MM.1S (cell line): ENCODE measurements around the gene SLCO4A1.
A peak's percentile ranks its signal among the peaks of the same experiment; 100 is the strongest.
"Not testable (repeated sequence)": the region's sequence is repeated elsewhere in the genome, so short reads cannot be mapped to it uniquely, and the experiment has no call there.

Experiments
- DNase-seq: peaks from one replicate; pipeline ENCODE4 v3.0.0-alpha.2; 2015
- H2AFZ ChIP-seq: fragments of 300-600 bp; sonication (generic); 2 replicates; pipeline ENCODE4 v1.6.0; 2016; ENCODE audit warnings: antibody characterized with exemption, low read length
- H3F3A ChIP-seq: fragments of 300-600 bp; sonication (generic); 2 replicates; pipeline ENCODE4 v1.6.1; 2016; ENCODE audit warnings: mild to moderate bottlenecking, antibody characterized with exemption, low read length, moderate library complexity, mixed read lengths; ENCODE audit not compliant: insufficient read depth
- H3K27ac ChIP-seq: fragments of 300-600 bp; sonication (generic); 2 replicates; pipeline ENCODE4 v1.5.1; 2016; ENCODE audit warnings: mild to moderate bottlenecking, low read length
- H3K27me3 ChIP-seq: fragments of 300-600 bp; sonication (generic); replicated peaks from 2 replicates; pipeline ENCODE4 v1.6.0; 2016; ENCODE audit warnings: low read length; ENCODE audit not compliant: insufficient read depth
- H3K36me3 ChIP-seq: fragments of 300-600 bp; sonication (generic); replicated peaks from 2 replicates; pipeline ENCODE4 v1.6.1; 2016; ENCODE audit warnings: mild to moderate bottlenecking, low read length, mixed read lengths; ENCODE audit not compliant: insufficient read depth
- H3K4me1 ChIP-seq: fragments of 300-600 bp; sonication (generic); 2 replicates; pipeline ENCODE4 v1.6.1; 2016; ENCODE audit warnings: low read length, mixed read lengths
- H3K4me2 ChIP-seq: fragments of 300-600 bp; sonication (generic); 2 replicates; pipeline ENCODE4 v1.6.0; 2016; ENCODE audit warnings: low read depth, low read length
- H3K4me3 ChIP-seq: fragments of 300-600 bp; sonication (generic); 2 replicates; pipeline ENCODE4 v1.5.1; 2016; ENCODE audit warnings: low read length, mixed read lengths
- H3K79me2 ChIP-seq: fragments of 300-600 bp; sonication (generic); 2 replicates; pipeline ENCODE4 v1.6.1; 2016; ENCODE audit warnings: mixed run types, low read length, mixed read lengths
- H3K9ac ChIP-seq: fragments of 300-600 bp; sonication (generic); 2 replicates; pipeline ENCODE4 v1.6.1; 2016; ENCODE audit warnings: low read length, mixed read lengths
- H3K9me2 ChIP-seq: fragments of 300-600 bp; sonication (generic); replicated peaks from 2 replicates; pipeline ENCODE4 v1.6.1; 2016; ENCODE audit warnings: mild to moderate bottlenecking, low read length, mixed read lengths; ENCODE audit not compliant: insufficient read depth
- H3K9me3 ChIP-seq: fragments of 300-600 bp; sonication (generic); replicated peaks from 2 replicates; pipeline ENCODE4 v1.6.1; 2016; ENCODE audit warnings: mild to moderate bottlenecking, low read length, mixed read lengths; ENCODE audit not compliant: insufficient read depth
- H4K20me1 ChIP-seq: fragments of 300-600 bp; sonication (generic); 2 replicates; pipeline ENCODE4 v1.6.1; 2016; ENCODE audit warnings: mild to moderate bottlenecking, low read length, moderate library complexity, mixed read lengths; ENCODE audit not compliant: insufficient read depth
- EZH2 ChIP-seq: fragments of 300-600 bp; sonication (generic); optimal IDR thresholded peaks from 2 replicates; pipeline ENCODE3; 2017; ENCODE audit warnings: low read depth, mild to moderate bottlenecking, antibody characterized with exemption, low read length, mixed read lengths
- EZH2phosphoT487 ChIP-seq: fragments of 300-600 bp; sonication (generic); IDR thresholded peaks from 2 replicates; pipeline ENCODE4 v1.6.1; 2018; ENCODE audit warnings: antibody characterized with exemption, low read length
- TF ChIP-seq, protein P1 (sequence below): fragments of 300-600 bp; sonication (generic); IDR thresholded peaks from 2 replicates; pipeline ENCODE4 v1.5.1; 2016; ENCODE audit warnings: antibody characterized with exemption, low read length, mixed read lengths

The SLCO4A1 gene

DNA sequence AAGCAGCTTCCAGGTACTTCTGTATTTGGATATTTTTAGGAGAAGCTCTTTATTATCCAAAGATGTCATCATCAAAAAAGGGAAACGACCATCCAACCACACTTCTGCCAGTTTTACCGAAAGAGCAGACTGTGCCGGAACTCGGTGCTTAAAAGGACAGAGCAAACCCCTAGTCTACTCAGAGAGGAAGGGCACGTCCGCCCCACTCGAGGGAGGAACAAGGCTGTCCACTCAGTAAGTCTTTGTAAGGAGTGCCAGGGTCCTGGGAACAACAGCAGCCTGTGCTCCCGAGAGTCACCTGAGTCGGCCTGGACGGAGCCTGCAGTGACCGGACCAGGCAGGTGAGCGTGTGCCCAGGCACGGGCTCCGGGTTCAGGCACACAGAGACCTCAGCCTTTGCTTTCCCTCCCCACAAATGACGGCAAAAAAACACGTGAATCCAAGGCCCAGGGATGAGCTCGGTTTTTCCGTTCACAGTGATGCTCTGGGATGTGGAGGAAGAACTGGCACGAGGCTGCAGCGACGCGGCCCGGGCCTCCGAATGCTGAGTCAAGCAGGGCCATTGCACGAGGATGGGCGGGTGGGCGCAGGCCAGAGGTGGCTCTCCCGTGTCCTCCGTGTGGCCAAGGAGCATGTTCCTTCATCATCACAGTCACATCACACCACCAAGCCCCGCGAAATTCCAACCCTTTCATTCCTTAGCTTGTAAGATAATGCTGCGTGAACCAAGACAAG, 17.4 kb upstream of the SLCO4A1 start:
- Histone ChIP-seq H3K4me3 (peak overlapping the region; percentile 66; the same call in 1 of the 2 replicates), H3K4me2 (peak overlapping the region; percentile 94), H3K27me3 (peaks cover 18% of the 10 kb centered on the region), H3K4me1 (peaks cover 11% of the 10 kb centered on the region), H3K79me2 (no peaks in the 10 kb centered on the region), H3K9me2 (no peaks in the 10 kb centered on the region), H2AFZ (peak overlapping the region; percentile 77), H3K36me3 (no peaks in the 10 kb centered on the region), H4K20me1 (no peaks in the 10 kb centered on the region), H3K9ac (peak overlapping the region; percentile 51; the same call in 1 of the 2 replicates), H3F3A (no peaks in the 10 kb centered on the region), H3K27ac (no peak overlapping the region), H3K9me3 (no peaks in the 10 kb centered on the region)
- no peak for DNase-seq
- TF ChIP-seq, protein P1, sequence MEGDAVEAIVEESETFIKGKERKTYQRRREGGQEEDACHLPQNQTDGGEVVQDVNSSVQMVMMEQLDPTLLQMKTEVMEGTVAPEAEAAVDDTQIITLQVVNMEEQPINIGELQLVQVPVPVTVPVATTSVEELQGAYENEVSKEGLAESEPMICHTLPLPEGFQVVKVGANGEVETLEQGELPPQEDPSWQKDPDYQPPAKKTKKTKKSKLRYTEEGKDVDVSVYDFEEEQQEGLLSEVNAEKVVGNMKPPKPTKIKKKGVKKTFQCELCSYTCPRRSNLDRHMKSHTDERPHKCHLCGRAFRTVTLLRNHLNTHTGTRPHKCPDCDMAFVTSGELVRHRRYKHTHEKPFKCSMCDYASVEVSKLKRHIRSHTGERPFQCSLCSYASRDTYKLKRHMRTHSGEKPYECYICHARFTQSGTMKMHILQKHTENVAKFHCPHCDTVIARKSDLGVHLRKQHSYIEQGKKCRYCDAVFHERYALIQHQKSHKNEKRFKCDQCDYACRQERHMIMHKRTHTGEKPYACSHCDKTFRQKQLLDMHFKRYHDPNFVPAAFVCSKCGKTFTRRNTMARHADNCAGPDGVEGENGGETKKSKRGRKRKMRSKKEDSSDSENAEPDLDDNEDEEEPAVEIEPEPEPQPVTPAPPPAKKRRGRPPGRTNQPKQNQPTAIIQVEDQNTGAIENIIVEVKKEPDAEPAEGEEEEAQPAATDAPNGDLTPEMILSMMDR, result no peak
- TF ChIP-seq EZH2phosphoT487 (no peak), EZH2 (no peak)

GRCh38 chr20:62625516-62625915, 16.8 kb upstream of the SLCO4A1 start:
- Histone ChIP-seq H3K9me2 (no peaks in the 10 kb centered on the region), H3K79me2 (no peaks in the 10 kb centered on the region), H3K27me3 (peaks cover 15% of the 10 kb centered on the region), H2AFZ (no peak overlapping the region), H3K36me3 (no peaks in the 10 kb centered on the region), H3K9me3 (no peaks in the 10 kb centered on the region), H3K4me1 (peaks cover 11% of the 10 kb centered on the region), H3F3A (no peaks in the 10 kb centered on the region), H4K20me1 (no peaks in the 10 kb centered on the region), H3K9ac (no peak overlapping the region), H3K4me3 (no peak overlapping the region), H3K27ac (no peak overlapping the region), H3K4me2 (no peak overlapping the region)
- TF ChIP-seq EZH2, result no peak
- no peak for TF ChIP-seq EZH2phosphoT487
- TF ChIP-seq, protein P1, result no peak
- no peak for DNase-seq

- peaks cover 11% of the 10 kb centered on the region for H3K4me1 ChIP-seq
- no peaks in the 10 kb centered on the region for H3K9me2 ChIP-seq
- H3K27me3 ChIP-seq, result peaks cover 13% of the 10 kb centered on the region
- no peak overlapping the region for H3K4me2 ChIP-seq
- H4K20me1 ChIP-seq, result no peaks in the 10 kb centered on the region
- no peaks in the 10 kb centered on the region for H3F3A ChIP-seq
- TF ChIP-seq, protein P1, result no peak
- TF ChIP-seq EZH2phosphoT487 (no peak), EZH2 (no peak)
- H2AFZ ChIP-seq, result no peak overlapping the region
- DNase-seq, result no peak
- H3K4me3 ChIP-seq, result no peak overlapping the region
- H3K79me2 ChIP-seq, result no peaks in the 10 kb centered on the region
- no peaks in the 10 kb centered on the region for H3K9me3 ChIP-seq
- no peak overlapping the region for H3K27ac ChIP-seq
- no peaks in the 10 kb centered on the region for H3K36me3 ChIP-seq
- no peak overlapping the region for H3K9ac ChIP-seq
Observed at GRCh38 chr20:62625921-62626547, 16.3 kb upstream of the SLCO4A1 start.

GRCh38 chr20:62627425-62627824, 14.9 kb upstream of the SLCO4A1 start:
- not testable (repeated sequence) for H3K27ac ChIP-seq, H3K9me2 ChIP-seq, H3K79me2 ChIP-seq, H3K9me3 ChIP-seq, H3K27me3 ChIP-seq, H3K4me3 ChIP-seq, H4K20me1 ChIP-seq, H3F3A ChIP-seq, H3K36me3 ChIP-seq, H3K4me2 ChIP-seq, H3K9ac ChIP-seq, H2AFZ ChIP-seq, DNase-seq
- H3K4me1 ChIP-seq, result peaks cover 11% of the 10 kb centered on the region
